ENCODE measurements around the gene BMPR2.

GRCh38 chr2:202577250-202578183 is 201.4 kb downstream of the BMPR2 start:
- TF ChIP-seq CTCF (IDR thresholded peaks at IDR 0.05) = no peak
- no peak for TF ChIP-seq POLR2A (IDR thresholded peaks at IDR 0.05)
- no peak for TF ChIP-seq EP300 (IDR thresholded peaks at IDR 0.05)
